GM12892 (cell line): ENCODE data around the gene TRABD2B.

ENCODE experiments used
- DNase-seq: peaks from one replicate; pipeline ENCODE4 v3.0.0; 2011; ENCODE audit not compliant: insufficient read length
- FAIRE-seq: peaks from 2 replicates; lab custom pipeline; 2011; peaks lifted over from hg19 to GRCh38; lab: Jason Lieb, UNC
- POLR2A ChIP-seq: IDR thresholded peaks from 2 replicates; pipeline ENCODE4 v1.6.1; 2011; ENCODE audit warnings: low read depth, low read length, control low read depth
- POLR2AphosphoS5 ChIP-seq: IDR thresholded peaks from 2 replicates; pipeline ENCODE4 v1.6.1; 2011; ENCODE audit warnings: low read depth, low read length, control low read depth
- TAF1 ChIP-seq: IDR thresholded peaks from 2 replicates; pipeline ENCODE4 v1.6.1; 2011; ENCODE audit warnings: low read depth, mild to moderate bottlenecking, control low read depth, low read length, borderline replicate concordance

TRABD2B gene

DNA sequence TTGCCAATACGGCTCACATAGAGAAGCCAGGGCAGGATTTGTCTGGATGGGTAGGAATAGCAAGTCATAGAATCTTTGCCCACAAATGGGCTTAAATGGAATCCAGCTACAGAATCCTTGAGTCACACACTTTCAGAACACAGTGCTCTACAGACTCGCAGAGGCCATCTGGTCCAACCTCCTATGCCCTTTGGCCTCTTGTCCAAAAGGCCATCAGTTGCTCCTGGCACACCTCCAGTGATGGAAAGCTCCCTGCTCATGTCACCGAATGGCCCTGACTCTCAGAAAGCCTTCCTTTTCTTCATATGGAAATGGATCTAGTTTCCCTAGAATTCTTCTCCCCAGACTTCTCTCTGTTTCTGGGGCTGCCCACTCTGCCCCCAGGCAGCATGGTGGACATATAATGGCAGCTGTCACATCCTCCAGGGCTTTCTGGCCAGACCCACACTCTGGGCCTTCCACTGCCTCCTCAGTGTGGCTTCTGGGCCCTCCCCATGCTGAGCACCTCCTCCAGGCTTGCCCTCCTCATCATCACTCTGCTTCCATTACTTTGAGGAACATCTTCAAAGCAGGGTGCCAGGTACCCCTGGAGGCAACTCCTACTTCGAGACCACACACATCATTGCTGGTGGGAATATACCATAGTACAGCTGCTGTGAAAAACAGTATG is 33.6 kb upstream of the TRABD2B start:
- no peak for FAIRE-seq
- no peak for DNase-seq
- TF ChIP-seq POLR2A (no peak), POLR2AphosphoS5 (no peak), TAF1 (no peak)

DNA sequence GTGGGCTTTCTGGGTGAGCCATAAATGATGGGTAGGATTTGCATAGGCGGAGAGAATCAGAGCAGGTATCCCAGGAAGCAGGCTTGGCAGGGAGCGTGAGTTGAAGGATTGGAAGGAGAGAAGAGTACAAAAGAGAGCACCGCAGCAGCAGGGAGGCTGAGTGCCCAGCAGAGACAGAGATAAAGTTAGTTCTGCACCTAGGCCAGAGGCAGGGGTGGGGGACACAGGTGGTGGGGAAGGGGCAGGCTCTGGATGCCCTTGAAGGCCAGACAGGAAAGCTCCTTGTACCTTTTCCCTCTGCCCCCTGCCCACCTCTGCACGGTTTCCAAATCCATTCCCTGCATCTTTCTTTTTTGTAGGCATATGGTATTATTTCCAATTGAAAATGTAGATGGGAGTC is 33.0 kb upstream of the TRABD2B start:
- no peak for TF ChIP-seq TAF1
- no peak for TF ChIP-seq POLR2A
- TF ChIP-seq POLR2AphosphoS5, result no peak
- DNase-seq, result no peak
- no peak for FAIRE-seq

DNA sequence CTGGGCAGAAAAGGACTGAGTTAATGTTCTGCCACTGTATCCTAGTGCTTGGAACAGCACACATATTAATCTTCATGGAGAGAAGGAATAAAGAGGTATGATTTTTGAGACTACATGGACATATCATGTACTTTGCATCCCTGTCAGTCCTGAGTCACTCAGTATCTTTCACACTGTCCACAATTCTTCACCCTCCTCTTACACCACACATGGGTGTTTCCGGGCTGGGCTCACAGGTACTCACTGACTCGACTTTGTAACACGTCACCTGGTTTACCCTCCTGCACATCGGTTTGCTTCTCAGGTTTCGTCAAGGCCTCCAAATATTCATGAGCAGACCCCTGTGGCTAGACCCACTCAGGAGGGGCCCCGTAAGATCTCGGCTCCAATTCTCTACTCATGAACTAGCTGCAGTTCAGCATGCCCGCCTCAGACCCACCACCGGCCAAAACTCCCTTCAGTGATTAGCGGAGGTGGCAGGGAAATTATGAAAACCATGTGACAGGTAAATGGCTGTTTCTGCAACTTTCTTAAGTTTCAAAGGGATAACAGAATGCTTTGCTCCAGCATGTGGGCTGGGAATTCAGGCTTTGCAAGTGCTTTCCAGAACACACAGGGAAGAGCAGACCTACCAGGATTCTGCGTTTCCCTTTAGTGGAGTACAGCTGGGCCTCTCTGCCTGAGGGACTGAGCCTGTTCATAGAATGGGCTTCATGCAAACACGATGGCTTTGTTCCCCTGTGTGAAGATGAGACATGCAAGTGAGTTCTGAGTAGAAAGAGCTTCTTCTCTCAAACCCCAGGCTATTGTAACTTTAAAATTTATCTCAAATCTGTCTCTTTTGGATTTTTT is 31.3 kb upstream of the TRABD2B start:
- DNase-seq (no peak), FAIRE-seq (no peak)
- TF ChIP-seq POLR2AphosphoS5 (no peak), POLR2A (no peak), TAF1 (no peak)

DNA sequence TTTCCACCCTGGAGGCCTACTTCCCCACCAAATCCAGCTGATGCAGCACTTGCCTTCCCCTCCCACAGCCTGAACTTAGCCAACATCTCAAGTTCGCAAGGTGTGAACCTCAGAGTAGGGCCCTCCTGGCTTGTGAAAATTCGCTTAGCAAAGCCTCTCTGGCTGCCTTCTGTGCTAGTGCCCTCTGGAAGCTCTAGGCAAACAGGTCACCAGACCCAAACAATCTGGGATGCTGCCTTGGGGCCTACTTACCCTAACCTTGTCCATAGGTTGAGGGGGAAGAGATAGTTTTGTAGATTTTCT is 30.3 kb upstream of the TRABD2B start:
- no peak for FAIRE-seq
- no peak for TF ChIP-seq POLR2A
- TF ChIP-seq POLR2AphosphoS5, result no peak
- no peak for TF ChIP-seq TAF1
- no peak for DNase-seq

DNA sequence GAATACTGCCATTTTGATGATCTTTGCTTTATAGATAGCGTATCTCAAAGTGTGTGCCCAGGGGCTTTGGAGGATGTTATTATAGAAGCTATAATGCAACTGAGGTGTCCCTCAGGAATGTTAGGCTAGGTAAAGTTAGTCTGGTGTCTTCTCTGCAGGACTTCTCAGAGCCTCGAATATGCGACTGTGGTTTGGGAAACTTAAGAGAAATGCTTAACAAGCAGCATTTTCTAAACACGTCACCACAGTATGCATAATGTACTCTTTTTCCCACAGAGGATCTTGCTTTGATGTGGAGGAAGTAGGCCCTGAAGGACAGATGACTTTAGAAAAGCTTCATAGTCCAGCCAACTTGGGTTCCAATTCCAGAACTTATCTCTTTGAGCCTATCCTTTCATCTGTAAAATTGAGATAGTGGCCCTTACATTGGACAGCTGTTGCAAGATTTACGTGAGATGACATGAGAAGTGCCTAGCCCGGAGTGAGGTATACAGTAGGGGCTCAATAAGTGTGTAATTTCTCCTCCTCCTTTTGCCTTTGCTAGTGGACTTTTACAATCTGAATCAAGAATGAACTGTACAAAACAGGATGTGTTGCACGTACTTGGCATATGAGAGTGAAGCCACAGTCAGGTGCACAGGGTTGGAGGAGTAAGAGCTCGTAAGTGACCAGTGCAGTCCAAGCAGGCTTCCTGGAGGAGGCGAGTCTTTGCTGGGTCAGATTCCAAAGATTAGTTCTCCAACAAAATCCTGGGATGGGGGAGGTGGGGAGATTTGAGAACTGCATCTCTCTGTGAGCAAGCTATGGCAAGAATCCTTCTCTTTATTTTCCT is 29.7 kb upstream of the TRABD2B start:
- DNase-seq (no peak), FAIRE-seq (no peak)
- no peak for TF ChIP-seq TAF1
- no peak for TF ChIP-seq POLR2AphosphoS5
- TF ChIP-seq POLR2A, result no peak

DNA sequence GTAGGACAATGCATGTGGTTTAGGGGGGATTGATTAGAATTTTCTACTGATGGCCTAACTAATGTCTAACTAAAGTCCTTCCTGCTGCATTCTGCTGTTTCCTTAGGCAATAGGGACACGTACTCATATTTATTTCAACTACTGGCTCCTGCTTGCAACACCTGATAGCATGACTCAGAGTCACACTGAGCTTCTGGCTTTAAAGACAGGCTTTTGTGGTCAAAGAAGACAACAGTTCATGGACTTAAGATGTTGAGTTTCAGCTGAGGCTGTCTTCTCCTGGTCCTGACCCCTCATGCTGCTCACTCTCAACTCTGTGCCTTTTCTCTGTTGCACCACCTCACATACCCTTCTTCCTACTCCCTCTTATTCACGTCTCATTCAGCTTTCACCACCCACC is 29.1 kb upstream of the TRABD2B start:
- FAIRE-seq, result no peak

DNA sequence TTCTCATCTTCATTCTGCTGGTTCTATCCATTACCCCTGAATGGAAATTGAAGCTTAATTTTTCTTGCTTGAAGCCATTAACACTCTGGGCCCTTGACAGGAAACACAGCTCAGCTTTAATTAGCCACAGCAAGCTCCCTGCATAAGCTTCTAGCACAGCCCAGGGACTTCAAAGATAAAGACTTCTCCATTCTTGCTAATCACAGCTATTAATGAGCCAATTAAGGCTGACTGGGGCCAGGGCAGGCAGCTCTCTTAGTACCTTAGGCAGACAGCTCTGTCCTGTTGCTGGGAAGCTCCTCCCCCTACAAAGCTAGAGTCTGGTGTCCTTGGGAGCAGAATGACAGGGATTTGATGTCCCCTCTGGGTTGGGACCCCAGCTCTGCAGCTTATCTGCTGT is 27.9 kb upstream of the TRABD2B start:
- DNase-seq, result no peak
- no peak for FAIRE-seq
- TF ChIP-seq TAF1, result no peak
- no peak for TF ChIP-seq POLR2AphosphoS5
- TF ChIP-seq POLR2A, result no peak

More for the DNA sequence above, 29.1 kb upstream of the TRABD2B start:
- no peak for DNase-seq
- TF ChIP-seq POLR2AphosphoS5, result no peak
- TF ChIP-seq POLR2A, result no peak
- TF ChIP-seq TAF1, result no peak

DNA sequence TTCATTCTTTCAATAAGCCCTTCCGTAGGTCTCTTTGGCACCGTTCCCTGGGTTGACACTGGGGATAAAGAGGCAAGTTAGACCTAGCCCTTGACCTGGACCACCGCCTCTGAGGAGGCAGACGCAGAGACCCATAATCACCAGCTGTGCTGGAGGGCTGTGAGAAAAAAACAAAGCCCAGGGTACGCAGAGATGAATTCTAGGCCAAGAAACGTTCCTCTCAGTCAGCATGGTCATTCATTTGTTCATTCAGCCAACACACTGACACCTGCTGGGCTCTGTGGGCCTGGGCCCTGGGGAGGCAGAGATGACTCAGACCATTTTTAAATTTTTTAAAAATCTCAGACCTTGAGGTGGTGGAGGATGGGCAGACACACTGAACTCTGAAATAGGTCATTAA is 26.3 kb upstream of the TRABD2B start:
- no peak for DNase-seq

DNA sequence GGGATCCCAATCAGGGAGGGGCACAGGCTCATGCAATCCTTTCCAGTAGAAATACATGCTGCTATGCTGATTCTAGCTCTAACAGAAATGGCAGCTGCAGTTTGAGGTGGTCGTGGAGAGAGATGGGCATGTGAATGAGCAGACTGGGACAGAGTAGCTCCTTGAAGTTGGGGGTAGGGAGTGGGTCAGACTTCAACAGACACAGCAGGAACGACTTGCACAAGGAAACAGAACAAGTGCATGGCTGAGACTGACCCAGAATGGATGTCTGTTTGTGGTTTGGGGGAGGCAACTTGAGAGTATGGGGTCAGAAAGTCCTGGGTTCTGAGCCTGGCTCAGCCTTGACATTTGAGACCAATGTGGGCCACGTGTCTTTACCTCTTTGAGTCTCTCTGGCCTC is 25.1 kb upstream of the TRABD2B start:
- no peak for DNase-seq
- FAIRE-seq, result no peak
- no peak for TF ChIP-seq TAF1
- TF ChIP-seq POLR2AphosphoS5, result no peak
- no peak for TF ChIP-seq POLR2A

More for the DNA sequence above, 26.3 kb upstream of the TRABD2B start:
- no peak for FAIRE-seq
- TF ChIP-seq POLR2A (no peak), POLR2AphosphoS5 (no peak), TAF1 (no peak)

DNA sequence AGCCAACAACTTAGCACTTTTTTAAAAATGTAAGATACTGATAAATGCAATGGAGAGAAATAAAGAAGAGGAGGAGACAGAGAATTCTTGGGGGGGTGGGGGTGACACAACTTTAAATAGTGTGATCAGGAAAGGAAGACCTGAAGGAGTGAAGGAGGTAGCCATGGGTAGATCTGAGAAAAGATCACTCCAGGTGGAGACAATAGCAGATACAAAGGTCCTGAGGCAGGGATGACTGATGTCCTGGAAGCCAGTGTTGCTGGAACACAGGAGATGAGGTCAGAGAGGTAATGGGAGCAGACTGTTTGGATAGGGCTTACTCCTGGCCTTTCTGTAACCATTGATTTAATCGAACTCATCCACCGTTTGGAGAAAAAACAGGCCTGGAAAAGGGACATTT is 24.6 kb upstream of the TRABD2B start:
- no peak for FAIRE-seq
- TF ChIP-seq POLR2AphosphoS5, result no peak
- TF ChIP-seq POLR2A, result no peak
- TF ChIP-seq TAF1, result no peak

DNA sequence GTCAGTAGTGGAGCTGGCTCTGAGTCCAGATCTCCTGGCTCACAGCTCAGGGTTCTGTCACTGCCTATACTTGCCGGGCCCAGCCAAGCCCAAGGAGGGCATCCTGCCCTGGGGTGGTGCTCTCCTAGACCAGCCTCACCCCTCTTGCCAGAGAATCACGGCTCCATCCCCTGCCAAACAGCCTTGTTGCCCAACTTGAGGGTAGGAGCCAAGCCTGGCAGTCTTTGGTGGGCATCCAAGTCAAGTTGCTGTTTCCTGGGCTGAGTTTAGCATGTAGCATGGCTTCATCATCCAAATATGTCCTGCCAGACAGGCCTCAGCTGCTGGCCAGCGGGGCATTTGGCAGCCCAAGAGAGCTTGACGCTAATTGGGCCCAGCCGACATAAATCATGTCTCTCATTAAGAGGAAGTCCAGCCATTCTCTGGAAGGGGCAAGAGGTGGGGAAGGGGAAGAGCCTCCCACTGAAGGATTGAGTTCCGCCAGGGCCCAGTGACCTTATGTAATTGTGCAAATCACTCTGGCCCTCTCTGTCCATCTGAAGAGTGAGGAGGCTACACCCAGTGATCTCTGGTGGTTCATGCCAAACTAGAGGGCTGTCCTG is 22.6 kb upstream of the TRABD2B start:
- no peak for DNase-seq
- no peak for FAIRE-seq

More for the DNA sequence above, 24.6 kb upstream of the TRABD2B start:
- DNase-seq, result no peak

DNA sequence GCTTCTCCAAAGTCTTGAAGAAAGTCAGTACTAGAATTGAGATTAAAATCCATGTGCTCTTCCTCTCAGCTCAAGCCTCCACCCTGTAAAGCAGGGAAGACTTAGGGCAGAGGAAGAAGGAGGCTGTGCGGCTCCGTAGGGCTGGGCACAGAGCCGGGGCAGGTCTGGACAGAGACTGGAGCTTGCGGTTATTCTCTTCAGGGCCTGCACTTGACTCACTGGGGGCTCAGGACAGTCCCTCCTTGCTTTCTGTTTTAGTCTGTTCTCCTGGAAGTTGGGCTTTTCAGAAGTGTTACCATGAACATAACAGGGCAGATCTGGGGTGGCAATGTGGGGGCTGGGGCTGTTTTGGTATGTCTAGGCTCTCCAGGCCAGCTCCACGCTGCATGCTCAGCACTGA is 21.6 kb upstream of the TRABD2B start:
- no peak for TF ChIP-seq POLR2A
- no peak for TF ChIP-seq TAF1
- TF ChIP-seq POLR2AphosphoS5, result no peak
- no peak for DNase-seq
- FAIRE-seq, result no peak

More for the DNA sequence above, 22.6 kb upstream of the TRABD2B start:
- TF ChIP-seq TAF1, result no peak
